H1 (cell line): ENCODE results near the gene MGMT. TPM values are rescaled to one million over a fixed set of nuclear protein-coding genes. Genes with fewer than 3 reads are reported as not detected.

ENCODE experiments used
- CTCF ChIA-PET: fragments of 300-600 bp; sonication (Branson Sonifier 250); formaldehyde crosslinking; loops from one replicate; lab custom pipeline; 2021; ENCODE audit not compliant: partially characterized antibody; lab: Charles Lee
- POLR2A ChIA-PET: fragments of 300-600 bp; sonication (Branson Sonifier 250); formaldehyde crosslinking; loops from one replicate; lab custom pipeline; 2021; ENCODE audit warnings: inconsistent platforms; ENCODE audit not compliant: partially characterized antibody; lab: Charles Lee
- DNase-seq, 2 experiments: peaks; one replicate each; pipeline versions ENCODE4 v3.0.0 to v3.0.0-alpha.2; 2010 to 2022; ENCODE audit warnings: low spot score in 2 of 2, low read depth in 1 of 2, mixed read lengths in 1 of 2
- FAIRE-seq: peaks from 2 replicates; lab custom pipeline; 2011; peaks lifted over from hg19 to GRCh38; lab: Jason Lieb, UNC
- H2AFZ ChIP-seq: 2 replicates; pipeline ENCODE4 v1.8.1; 2012; ENCODE audit warnings: low read length, inconsistent platforms
- H2AK5ac ChIP-seq: 2 replicates; pipeline ENCODE4 v1.6.1; 2013; ENCODE audit warnings: low read depth, low read length
- H2BK120ac ChIP-seq: replicated peaks from 2 replicates; pipeline ENCODE3; 2013; ENCODE audit warnings: low read depth, low read length, inconsistent platforms
- H2BK12ac ChIP-seq: 2 replicates; pipeline ENCODE4 v1.6.1; 2013; ENCODE audit warnings: low read depth, low read length
- H2BK15ac ChIP-seq: 2 replicates; pipeline ENCODE4 v1.6.1; 2013; ENCODE audit warnings: low read length
- H2BK20ac ChIP-seq: 2 replicates; pipeline ENCODE4 v1.6.1; 2013; ENCODE audit warnings: low read length
- H2BK5ac ChIP-seq: 2 replicates; pipeline ENCODE4 v1.6.1; 2013; ENCODE audit warnings: low read depth, low read length
- H3K14ac ChIP-seq: 2 replicates; pipeline ENCODE4 v1.6.1; 2013; ENCODE audit warnings: inconsistent platforms; ENCODE audit not compliant: insufficient read length
- H3K18ac ChIP-seq: 2 replicates; pipeline ENCODE4 v1.6.1; 2013; ENCODE audit warnings: low read length; ENCODE audit errors: extremely low read depth
- H3K23ac ChIP-seq: 2 replicates; pipeline ENCODE4 v1.6.1; 2013; ENCODE audit warnings: inconsistent platforms; ENCODE audit not compliant: insufficient read length
- H3K23me2 ChIP-seq: 2 replicates; pipeline ENCODE4 v1.6.1; 2013; ENCODE audit warnings: low read depth, low read length
- H3K27ac ChIP-seq: 2 replicates; pipeline ENCODE4 v1.6.1; 2011; ENCODE audit warnings: low read depth, low read length, inconsistent platforms
- H3K27me3 ChIP-seq, 4 experiments: replicated peaks in 1 of 4; 1 replicate in 1 of 4; 2 replicates in 3 of 4; pipeline versions ENCODE4 v1.6.1 to v1.8.1; 2011 to 2013; ENCODE audit warnings: low read length in 3 of 4, mild to moderate bottlenecking in 3 of 4, inconsistent platforms in 2 of 4, mixed read lengths in 2 of 4, moderate library complexity in 1 of 4; ENCODE audit not compliant: control insufficient read depth in 3 of 4, insufficient read depth in 3 of 4; ENCODE audit errors: extremely low read depth in 1 of 4
- H3K36me3 ChIP-seq, 4 experiments: 2 replicates each; pipeline versions ENCODE4 v1.6.1 to v1.8.1; 2011 to 2013; ENCODE audit warnings: mild to moderate bottlenecking in 4 of 4, low read length in 3 of 4, moderate library complexity in 2 of 4, control low read depth in 1 of 4, inconsistent platforms in 1 of 4; ENCODE audit not compliant: insufficient read depth in 4 of 4, control insufficient read depth in 2 of 4
- H3K4ac ChIP-seq: replicated peaks from 2 replicates; pipeline ENCODE3; 2013; ENCODE audit warnings: low read length, low read depth, mixed read lengths, inconsistent platforms; ENCODE audit not compliant: insufficient read length
- H3K4me1 ChIP-seq, 4 experiments: replicated peaks in 1 of 4; 1 replicate in 1 of 4; 2 replicates in 3 of 4; pipeline versions ENCODE4 v1.6.1 to v1.8.1; 2011 to 2013; ENCODE audit warnings: low read length in 3 of 4, inconsistent platforms in 2 of 4, mixed read lengths in 1 of 4; ENCODE audit not compliant: insufficient read depth in 4 of 4, control insufficient read depth in 3 of 4
- H3K4me2 ChIP-seq, 2 experiments: 2 replicates each; pipeline versions ENCODE4 v1.6.1 to v1.8.1; 2011 to 2013; ENCODE audit warnings: low read depth in 2 of 2, low read length in 2 of 2, control low read depth in 1 of 2, inconsistent platforms in 1 of 2, mild to moderate bottlenecking in 1 of 2; ENCODE audit not compliant: insufficient read depth in 1 of 2
- H3K4me3 ChIP-seq, 4 experiments: fragments of 200-600, 300-600 bp in 1 of 4; sonication (generic), shearing (Covaris generic), sonication (Bioruptor Twin) in 1 of 4; 2 replicates each; pipeline versions ENCODE4 v1.5.1 to v1.8.1; 2011 to 2016; ENCODE audit warnings: low read length in 4 of 4, low read depth in 3 of 4, control low read depth in 2 of 4, inconsistent platforms in 2 of 4, mild to moderate bottlenecking in 2 of 4, mixed read lengths in 1 of 4, moderate library complexity in 1 of 4; ENCODE audit not compliant: insufficient read depth in 2 of 4; ENCODE audit errors: extremely low read depth in 1 of 4
- H3K56ac ChIP-seq: replicated peaks from 2 replicates; pipeline ENCODE3; 2013; ENCODE audit warnings: low read depth, mild to moderate bottlenecking, mixed read lengths, low read length, inconsistent platforms; ENCODE audit not compliant: insufficient read length
- H3K79me1 ChIP-seq: 2 replicates; pipeline ENCODE4 v1.6.1; 2013; ENCODE audit warnings: low read depth, low read length, control low read depth
- H3K79me2 ChIP-seq, 2 experiments: 2 replicates each; pipeline versions ENCODE4 v1.6.1 to v1.8.1; 2012 to 2013; ENCODE audit warnings: low read length in 2 of 2, mild to moderate bottlenecking in 2 of 2, inconsistent platforms in 1 of 2; ENCODE audit not compliant: insufficient read depth in 2 of 2, control insufficient read depth in 1 of 2
- H3K9ac ChIP-seq, 4 experiments: replicated peaks in 1 of 4; 1 replicate in 1 of 4; 2 replicates in 3 of 4; pipeline versions ENCODE4 v1.6.1 to v1.8.1; 2011 to 2013; ENCODE audit warnings: low read depth in 3 of 4, low read length in 3 of 4, control low read depth in 2 of 4, mild to moderate bottlenecking in 2 of 4, moderate library complexity in 2 of 4, inconsistent platforms in 1 of 4; ENCODE audit errors: extremely low read depth in 1 of 4
- H3K9me3 ChIP-seq, 2 experiments: 2 replicates each; pipeline versions ENCODE4 v1.6.1 to v1.8.1; 2012 to 2013; ENCODE audit warnings: mild to moderate bottlenecking in 2 of 2, moderate library complexity in 2 of 2, control low read depth in 1 of 2, inconsistent platforms in 1 of 2, low read depth in 1 of 2, low read length in 1 of 2, mixed read lengths in 1 of 2; ENCODE audit not compliant: insufficient read depth in 2 of 2
- H4K20me1 ChIP-seq, 2 experiments: replicated peaks in 1 of 2; 2 replicates each; pipeline versions ENCODE3 to v1.8.1; 2011 to 2013; ENCODE audit warnings: inconsistent platforms in 2 of 2, low read length in 2 of 2, mild to moderate bottlenecking in 1 of 2; ENCODE audit not compliant: insufficient read depth in 2 of 2, control insufficient read depth in 1 of 2
- H4K5ac ChIP-seq: 2 replicates; pipeline ENCODE4 v1.6.1; 2013; ENCODE audit warnings: low read length, low read depth, mixed read lengths, inconsistent platforms; ENCODE audit not compliant: insufficient read length
- H4K8ac ChIP-seq: 2 replicates; pipeline ENCODE4 v1.8.0; 2013; ENCODE audit warnings: mild to moderate bottlenecking, moderate library complexity, low read length, inconsistent platforms; ENCODE audit not compliant: insufficient read depth; ENCODE audit errors: extremely low read depth
- H4K91ac ChIP-seq: replicated peaks from 2 replicates; pipeline ENCODE3; 2013; ENCODE audit warnings: low read length, mixed read lengths, inconsistent platforms; ENCODE audit not compliant: insufficient read length
- CBX8 ChIP-seq: fragments of 300-800, 300-1000 bp; sonication (generic); IDR thresholded peaks from 2 replicates; pipeline ENCODE4 v1.7.1; 2016; ENCODE audit warnings: low read depth, low read length, borderline replicate concordance
- CREB1 ChIP-seq: IDR thresholded peaks from 2 replicates; pipeline ENCODE4 v1.6.1; 2012; ENCODE audit warnings: inconsistent platforms
- EZH2 ChIP-seq: fragments of 200-600 bp; sonication (generic); IDR thresholded peaks from 2 replicates; pipeline ENCODE4 v1.7.1; 2012; ENCODE audit warnings: low read depth, mild to moderate bottlenecking, moderate library complexity, low read length, inconsistent platforms; ENCODE audit not compliant: severe bottlenecking
- MAFK ChIP-seq: IDR thresholded peaks from 2 replicates; pipeline ENCODE4 v1.6.1; 2012; ENCODE audit warnings: low read depth, mild to moderate bottlenecking, improper control_type of control experiment, low read length
- POLR2A ChIP-seq, 2 experiments: IDR thresholded peaks; 1 replicate in 1 of 2; 2 replicates in 1 of 2; pipeline ENCODE4 v1.6.1; 2011; ENCODE audit warnings: low read depth in 2 of 2, low read length in 2 of 2, mild to moderate bottlenecking in 2 of 2; ENCODE audit errors: control extremely low read depth in 1 of 2
- SAP30 ChIP-seq: fragments of 300-600 bp; sonication (generic); IDR thresholded peaks from 2 replicates; pipeline ENCODE4 v1.7.1; 2012; ENCODE audit warnings: low read length, moderate library complexity, mild to moderate bottlenecking, inconsistent platforms; ENCODE audit not compliant: insufficient read depth, insufficient replicate concordance
- SIRT6 ChIP-seq: IDR thresholded peaks from one replicate; pipeline ENCODE4 v1.7.1; 2012; ENCODE audit warnings: low read length, inconsistent platforms
- WGBS, 2 experiments: shearing (Covaris generic) in 1 of 2; methylation state at CpG; one replicate each; pipeline versions ENCODE4 v1.1.6 to v1.1.7; 2013 to 2015; ENCODE audit warnings: low lambda C conversion rate in 2 of 2, mixed read lengths in 2 of 2, inconsistent platforms in 1 of 2, low coverage in 1 of 2, missing lambda C conversion rate in 1 of 2; ENCODE audit not compliant: insufficient replicate concordance in 2 of 2, insufficient coverage in 1 of 2, insufficient read length in 1 of 2; ENCODE audit errors: extremely low coverage in 1 of 2, missing lambda C conversion rate in 1 of 2; 5-methylcytosine and 5-hydroxymethylcytosine counted together
- polyA plus RNA-seq, 7 experiments: library from polyadenylated mRNA; depleted of rRNA in 3 of 7; stranded (reverse) in 5 of 7; unstranded in 2 of 7; fragments of >200 nt in 5 of 7; fragments of 200-250 nt in 2 of 7; gene quantifications; 1 replicate in 5 of 7; 2 replicates in 1 of 7; 4 replicates in 1 of 7; pipeline versions ENCODE4 v1.2.1 to v1.2.3, GENCODE V29; 2011 to 2013; ENCODE audit warnings: missing spikeins in 2 of 7, mixed read lengths in 2 of 7
- total RNA-seq: library from RNA; stranded (reverse); fragmentation: NEBNext Ultra II Directional; extraction: Animal tissue kit (Norgen Biotek cat#: 25700); gene quantifications from 2 replicates; pipeline ENCODE4 v1.2.1, GENCODE V29; 2021

MGMT gene
- total and polyA plus RNA-seq, 2 of the 8 experiments (the other 6 are each of a cell fraction or from before 2014, with no cell fraction given), result 9.9 to 10.7 TPM

DNA sequence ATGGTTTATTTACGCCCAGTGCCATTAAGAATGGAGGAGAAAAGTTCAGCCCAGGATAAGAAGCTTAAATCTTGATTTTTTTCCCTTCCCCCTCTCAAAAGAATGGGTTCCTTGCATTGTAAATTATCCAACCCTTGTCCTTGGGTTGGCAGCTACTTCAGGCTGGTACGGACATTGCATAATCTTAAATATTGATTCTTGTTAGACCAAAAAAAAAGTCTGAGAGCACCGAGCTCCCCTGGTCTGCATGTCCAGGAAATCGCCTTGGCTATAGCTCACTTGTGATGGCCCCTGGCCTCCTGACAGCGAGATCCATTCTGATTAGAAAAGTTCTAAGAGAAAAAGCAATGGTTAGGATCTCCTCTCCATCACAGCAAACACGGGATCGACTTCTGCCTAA lies 345.4 kb downstream of the MGMT start:
- Histone ChIP-seq H3K4me3 (no peak overlapping the region), H3K79me1 (no peaks in the 10 kb centered on the region), H3K23me2 (no peaks in the 10 kb centered on the region), H3K4me2 (no peak overlapping the region), H2BK120ac (no peak overlapping the region), H3K14ac (no peak overlapping the region), H4K20me1 (no peaks in the 10 kb centered on the region), H3K27ac (no peak overlapping the region), H3K18ac (no peak overlapping the region), H3K23ac (no peak overlapping the region), H2AK5ac (no peak overlapping the region), H4K8ac (no peak overlapping the region), H3K9ac (no peak overlapping the region), H3K27me3 (no peaks in the 10 kb centered on the region), H3K79me2 (no peaks in the 10 kb centered on the region), H2BK12ac (no peak overlapping the region), H2BK5ac (no peak overlapping the region), H3K4ac (no peak overlapping the region), H3K9me3 (peaks cover under 1 to 7% of the 10 kb centered on the region in 2 experiments; a peak in 1 of 4 replicates), H2BK15ac (no peak overlapping the region), H2AFZ (no peak overlapping the region), H3K4me1 (no peaks in the 10 kb centered on the region), H3K36me3 (no peaks in the 10 kb centered on the region), H3K56ac (no peak overlapping the region), H2BK20ac (no peak overlapping the region), H4K91ac (no peak overlapping the region), H4K5ac (no peak overlapping the region)
- FAIRE-seq, result no peak
- no peak for DNase-seq
- TF ChIP-seq POLR2A (IDR thresholded peaks at IDR 0.05; ENCODE audit: control extremely low read depth in 1 of 2, low read depth in 2 of 2, low read length in 2 of 2), result no peak
- TF ChIP-seq MAFK, result no peak
- no peak for TF ChIP-seq CBX8
- no peak for TF ChIP-seq EZH2
- no peak for TF ChIP-seq SIRT6
- no peak for TF ChIP-seq SAP30
- TF ChIP-seq CREB1, result no peak
- CTCF ChIA-PET, result interaction anchor here (0.6 to 0.9 kb wide), 3 partner anchors 12 to 49 kb away, joined by 3 to 5 read pairs (median 4); no protein-coding TSS in a partner anchor
- POLR2A ChIA-PET, result no interaction called here
- WGBS, 2 experiments, result 79% methylated on average over 7 of the region's 7 CpGs; no CpG with 5 or more reads in 1 of the 2 experiments
